Measurements from ENCODE around the gene RNASE9. TPM values are rescaled to one million over a fixed set of nuclear protein-coding genes. Genes with fewer than 3 reads are reported as not detected.

RNASE9 gene
- polyA plus RNA-seq, 3 donors, result not detected

GRCh38 chr14:20556500-20557211 is 4.2 kb downstream of the RNASE9 start:
- H3K9me3 Mint-ChIP-seq, result no peaks in the 10 kb centered on the region
- peak overlapping the region in 1 of 7 donors; percentile 11 for H3K27ac Mint-ChIP-seq
- no peak overlapping the region for H3K4me3 Mint-ChIP-seq

GRCh38 chr14:20555845-20556244 is 5.0 kb downstream of the RNASE9 start:
- 20% methylated on average over 1 of the region's 3 CpGs for WGBS (ENCODE audit: insufficient coverage)
- H3K9me3 Mint-ChIP-seq, result no peaks in the 10 kb centered on the region

More at GRCh38 chr14:20556500-20557211, 4.2 kb downstream of the RNASE9 start:
- Mint-ChIP-seq H3K4me1 (peaks cover 18% of the 10 kb centered on the region), H3K36me3 (no peaks in the 10 kb centered on the region), H3K27me3 (ENCODE audit: low read depth in 3 of 3) (no peaks in the 10 kb centered on the region)
- Histone ChIP-seq H3K4me1 (ENCODE audit: control insufficient read depth in 1 of 2, insufficient read depth in 2 of 2, low read length in 2 of 2) (peaks cover 9 to 16% of the 10 kb centered on the region in 2 donors), H3K79me2 (ENCODE audit: insufficient read depth, low read length) (no peaks in the 10 kb centered on the region), H3K4me2 (replicated peaks; ENCODE audit: extremely low read depth, low read length, poor library complexity, severe bottlenecking) (no peak overlapping the region), H2AFZ (ENCODE audit: insufficient read depth, low read depth, low read length, poor library complexity, severe bottlenecking) (peak overlapping the region; percentile 37), H3K9me3 (replicated peaks in 1 of 2; ENCODE audit: control insufficient read depth in 1 of 2, insufficient read depth in 1 of 2, low read length in 2 of 2) (no peaks in the 10 kb centered on the region), H3K27me3 (ENCODE audit: control insufficient read depth in 2 of 2, insufficient read depth in 2 of 2, low read length in 2 of 2) (no peaks in the 10 kb centered on the region), H3K27ac (ENCODE audit: low read depth in 1 of 2, low read length in 2 of 2) (no peak overlapping the region), H3K36me3 (replicated peaks in 1 of 2; ENCODE audit: control insufficient read depth in 1 of 2, insufficient read depth in 2 of 2, low read length in 2 of 2) (no peaks in the 10 kb centered on the region), H3K4me3 (replicated peaks in 1 of 3; ENCODE audit: low read depth in 2 of 3, low read length in 3 of 3) (no peak overlapping the region), H4K20me1 (ENCODE audit: insufficient read depth, low read length) (no peaks in the 10 kb centered on the region), H3K9ac (ENCODE audit: insufficient read depth, low read length, poor library complexity, severe bottlenecking) (no peak overlapping the region)
- intact Hi-C loops (cut with micrococcal nuclease), result no loop called here
- DNase-seq, result peak; percentile 6 to 34 (median 11)
- WGBS (ENCODE audit: insufficient coverage), result no CpG with 5 or more reads among the region's 11 CpGs
- no peak for TF ChIP-seq CTCF (IDR thresholded peaks at IDR 0.05)

More at GRCh38 chr14:20555845-20556244, 5.0 kb downstream of the RNASE9 start:
- peak in 1 of 3 donors; percentile 4 for DNase-seq
- no peaks in the 10 kb centered on the region for H3K36me3 ChIP-seq (replicated peaks in 1 of 2; ENCODE audit: control insufficient read depth in 1 of 2, insufficient read depth in 2 of 2, low read length in 2 of 2)
- no peaks in the 10 kb centered on the region for H3K36me3 Mint-ChIP-seq
- H3K4me1 Mint-ChIP-seq, result peaks cover 21% of the 10 kb centered on the region
- no peaks in the 10 kb centered on the region for H4K20me1 ChIP-seq (ENCODE audit: insufficient read depth, low read length)
- H3K4me2 ChIP-seq (replicated peaks; ENCODE audit: extremely low read depth, low read length, poor library complexity, severe bottlenecking), result no peak overlapping the region
- no peak overlapping the region for H3K27ac ChIP-seq (ENCODE audit: low read depth in 1 of 2, low read length in 2 of 2)
- H3K4me3 Mint-ChIP-seq, result no peak overlapping the region
- H2AFZ ChIP-seq (ENCODE audit: insufficient read depth, low read depth, low read length, poor library complexity, severe bottlenecking), result peak overlapping the region; percentile 25
- no peak overlapping the region for H3K4me3 ChIP-seq (replicated peaks in 1 of 3; ENCODE audit: low read depth in 2 of 3, low read length in 3 of 3)
- H3K9ac ChIP-seq (ENCODE audit: insufficient read depth, low read length, poor library complexity, severe bottlenecking), result no peak overlapping the region
- H3K27me3 Mint-ChIP-seq (ENCODE audit: low read depth in 3 of 3), result peaks cover 0 to 3% (median 0%) of the 10 kb centered on the region in 3 donors
- H3K27me3 ChIP-seq (ENCODE audit: control insufficient read depth in 2 of 2, insufficient read depth in 2 of 2, low read length in 2 of 2), result no peaks in the 10 kb centered on the region
- no peaks in the 10 kb centered on the region for H3K9me3 ChIP-seq (replicated peaks in 1 of 2; ENCODE audit: control insufficient read depth in 1 of 2, insufficient read depth in 1 of 2, low read length in 2 of 2)
- no peaks in the 10 kb centered on the region for H3K79me2 ChIP-seq (ENCODE audit: insufficient read depth, low read length)
- intact Hi-C loops (cut with micrococcal nuclease), result no loop called here
- peak overlapping the region in 1 of 7 donors; percentile 21 for H3K27ac Mint-ChIP-seq
- no peak for TF ChIP-seq CTCF (IDR thresholded peaks at IDR 0.05)
- H3K4me1 ChIP-seq (ENCODE audit: control insufficient read depth in 1 of 2, insufficient read depth in 2 of 2, low read length in 2 of 2), result peaks cover 9 to 19% of the 10 kb centered on the region in 2 donors
